HepG2 (cell line): ENCODE measurements around the gene NCBP2. TPM values are rescaled to one million over a fixed set of nuclear protein-coding genes. Genes with fewer than 3 reads are reported as not detected.

ENCODE experiments used
- ATAC-seq: fragments of 200-7000 bp; cut with Tn5 transposase; 3 replicates; pipeline ENCODE4 v1.9.1; 2020; ENCODE audit warnings: mild to moderate bottlenecking, moderate library complexity
- BruUV-seq: library from RNA; stranded (reverse); fragments of 400-500 nt; replicated peaks from 2 replicates; lab custom pipeline; 2021; lab: Mats Ljungman, UMichigan
- CTCF ChIA-PET: fragments of 300-600 bp; formaldehyde crosslinking; extraction: SDS; loops from one replicate; lab custom pipeline; 2021; ENCODE audit warnings: low total read pairs, inconsistent platforms, low intra/inter-chr PET ratio; lab: Yijun Ruan, JAX
- POLR2A ChIA-PET: fragments of 350-600 bp; sonication (Branson Sonifier 250); formaldehyde crosslinking; loops from one replicate; lab custom pipeline; 2020; ENCODE audit warnings: antibody characterized with exemption, inconsistent platforms; lab: Yijun Ruan, JAX
- DNase-seq: peaks from one replicate; pipeline ENCODE4 v3.0.0-alpha.2; 2015; ENCODE audit warnings: low spot score
- FAIRE-seq: peaks from 3 replicates; lab custom pipeline; 2011; peaks lifted over from hg19 to GRCh38; lab: Jason Lieb, UNC
- H2AFZ ChIP-seq: one replicate; pipeline ENCODE4 v1.6.1; 2011; ENCODE audit warnings: low read length, inconsistent platforms
- H3K27ac ChIP-seq: fragments of 300-600 bp; 3 replicates; pipeline ENCODE4 v1.8.0; 2011; ENCODE audit warnings: mixed run types, mild to moderate bottlenecking, mixed read lengths, low read length, inconsistent platforms; ENCODE audit not compliant: insufficient read depth; ENCODE audit errors: extremely low read length
- H3K27me3 ChIP-seq, 2 experiments: fragments of 200-600 bp in 1 of 2; 2 replicates in 1 of 2; 3 replicates in 1 of 2; pipeline versions ENCODE4 v1.6.0 to v1.8.0; 2011; ENCODE audit warnings: low read length in 2 of 2, mild to moderate bottlenecking in 2 of 2, moderate library complexity in 2 of 2, inconsistent platforms in 1 of 2; ENCODE audit not compliant: insufficient read depth in 2 of 2, control insufficient read depth in 1 of 2
- H3K36me3 ChIP-seq, 2 experiments: fragments of 200-600 bp in 1 of 2; replicated peaks in 1 of 2; 2 replicates in 1 of 2; 3 replicates in 1 of 2; pipeline versions ENCODE4 v1.5.1 to v1.8.0; 2011; ENCODE audit warnings: low read length in 2 of 2, inconsistent platforms in 1 of 2; ENCODE audit not compliant: insufficient read depth in 2 of 2, control insufficient read depth in 1 of 2
- H3K4me1 ChIP-seq: 2 replicates; pipeline ENCODE4 v1.5.1; 2012; ENCODE audit warnings: low read length, inconsistent platforms; ENCODE audit not compliant: insufficient read depth
- H3K4me2 ChIP-seq: 2 replicates; pipeline ENCODE4 v1.6.0; 2011; ENCODE audit warnings: low read depth, low read length, inconsistent platforms
- H3K4me3 ChIP-seq, 3 experiments: fragments of 200-600 bp in 1 of 3; sonication (generic), shearing (Covaris generic) in 1 of 3; replicated peaks in 1 of 3; 2 replicates each; pipeline ENCODE4 v1.5.1; 2011 to 2016; ENCODE audit warnings: low read length in 3 of 3, inconsistent platforms in 2 of 3, low read depth in 2 of 3, mild to moderate bottlenecking in 2 of 3, control low read depth in 1 of 3, mixed read lengths in 1 of 3; ENCODE audit not compliant: insufficient read depth in 1 of 3
- H3K79me2 ChIP-seq: one replicate; pipeline ENCODE4 v1.6.1; 2011; ENCODE audit warnings: low read length, inconsistent platforms; ENCODE audit not compliant: insufficient read depth
- H3K9ac ChIP-seq: 2 replicates; pipeline ENCODE4 v1.6.0; 2011; ENCODE audit warnings: mild to moderate bottlenecking, low read depth, low read length, inconsistent platforms; ENCODE audit not compliant: insufficient read depth
- H3K9me3 ChIP-seq: 2 replicates; pipeline ENCODE4 v1.5.1; 2012; ENCODE audit warnings: mild to moderate bottlenecking, low read length
- H4K20me1 ChIP-seq: 2 replicates; pipeline ENCODE4 v1.6.0; 2011; ENCODE audit warnings: inconsistent platforms, mild to moderate bottlenecking, low read length, moderate library complexity; ENCODE audit not compliant: insufficient read depth
- CEBPB ChIP-seq: IDR thresholded peaks from 2 replicates; pipeline ENCODE4 v1.6.1; 2011; ENCODE audit warnings: low read depth, low read length, improper control_type of control experiment, borderline replicate concordance
- ETV5 ChIP-seq: IDR thresholded peaks from 2 replicates; pipeline ENCODE4 v1.6.1; 2018; ENCODE audit warnings: missing biosample characterization, missing genetic modification reagents, inconsistent platforms, borderline replicate concordance
- FOSL2 ChIP-seq: sonication (generic); formaldehyde crosslinking; IDR thresholded peaks from 2 replicates; pipeline ENCODE4 v1.4.0; 2020; ENCODE audit warnings: missing genetic modification reagents
- LCORL ChIP-seq, 2 experiments: fragments of 450-650 bp in 1 of 2; sonication (generic) in 1 of 2; formaldehyde crosslinking in 1 of 2; IDR thresholded peaks; 2 replicates each; pipeline versions ENCODE4 v1.5.0 to v1.6.1; 2017 to 2020; ENCODE audit warnings: antibody characterized with exemption in 1 of 2, missing genetic modification reagents in 1 of 2
- TCF7 ChIP-seq: sonication (generic); IDR thresholded peaks from 2 replicates; pipeline ENCODE4 v1.6.1; 2016; ENCODE audit warnings: antibody characterized with exemption, low read depth
- U2AF1 ChIP-seq: fragments of 200-400 bp; formaldehyde crosslinking; optimal IDR thresholded peaks from 2 replicates; pipeline ENCODE3; 2017; ENCODE audit warnings: mild to moderate bottlenecking, low read depth, low read length
- ZBTB42 ChIP-seq: sonication (generic); formaldehyde crosslinking; IDR thresholded peaks from 2 replicates; pipeline ENCODE4 v1.5.0; 2020; ENCODE audit warnings: mild to moderate bottlenecking, missing genetic modification reagents
- ZNF329 ChIP-seq: sonication (generic); formaldehyde crosslinking; IDR thresholded peaks from 2 replicates; pipeline ENCODE4 v1.9.0; 2021; ENCODE audit warnings: low read depth, mild to moderate bottlenecking, missing genetic modification reagents
- ZNF543 ChIP-seq: sonication (generic); formaldehyde crosslinking; IDR thresholded peaks from 2 replicates; pipeline ENCODE4 v1.4.0; 2020; ENCODE audit warnings: mild to moderate bottlenecking, missing genetic modification reagents
- ZNF569 ChIP-seq: sonication (generic); formaldehyde crosslinking; IDR thresholded peaks from 2 replicates; pipeline ENCODE4 v1.5.0; 2020; ENCODE audit warnings: mild to moderate bottlenecking, missing genetic modification reagents, moderate library complexity, borderline replicate concordance
- ZSCAN21 ChIP-seq: sonication (generic); formaldehyde crosslinking; IDR thresholded peaks from 2 replicates; pipeline ENCODE4 v1.8.0; 2022; ENCODE audit warnings: mild to moderate bottlenecking, missing genetic modification reagents, moderate library complexity, borderline replicate concordance
- WGBS: methylation state at CpG from one replicate; pipeline ENCODE4 v1.1.6; 2017; ENCODE audit warnings: low lambda C conversion rate; 5-methylcytosine and 5-hydroxymethylcytosine counted together
- in situ Hi-C: cut with HindIII; loops from 2 replicates; pipeline ENCODE4 v1.10.0; 2017; ENCODE audit warnings: low pct_unique_long_range_greater_than_20kb; ENCODE audit not compliant: extremely low pct_ligation_motif_present
- intact Hi-C: fragments of 100-400 bp; cut with micrococcal nuclease; formaldehyde crosslinking; loops from one replicate; pipeline ENCODE4 v1.10.0; 2022; ENCODE audit not compliant: unreplicated experiment
- polyA plus RNA-seq, 8 experiments: library from polyadenylated mRNA; depleted of rRNA in 3 of 8; stranded (reverse) in 7 of 8; unstranded in 1 of 8; fragments of >200 nt; fragmentation: Illumina TruSeq in 4 of 8; extraction: Trizol in 4 of 8; gene quantifications; 2 replicates each; pipeline versions ENCODE4 v1.2.1 to v1.2.3, GENCODE V29; 2011 to 2016; ENCODE audit warnings: low read depth in 4 of 8, missing spikeins in 1 of 8, mixed read lengths in 1 of 8; ENCODE audit not compliant: insufficient read depth in 1 of 8
- total RNA-seq, 5 experiments: library from RNA; depleted of rRNA; stranded (reverse); fragments of >200 nt; fragmentation: Illumina TruSeq; extraction: Trizol; gene quantifications; 2 replicates each; pipeline ENCODE4 v1.2.3, GENCODE V29; 2016; ENCODE audit warnings: low read depth in 1 of 5
- TF ChIP-seq, protein P1 (sequence below): sonication (generic); formaldehyde crosslinking; IDR thresholded peaks from 2 replicates; pipeline ENCODE4 v1.4.0; 2020; ENCODE audit warnings: missing genetic modification reagents
- TF ChIP-seq, protein P2 (sequence below): IDR thresholded peaks from 2 replicates; pipeline ENCODE4 v1.6.1; 2012; ENCODE audit warnings: inconsistent platforms

Gene NCBP2
- total and polyA plus RNA-seq, 2 of the 13 experiments (the other 11 are each of a cell fraction or from before 2014, with no cell fraction given) = 58.7 to 95.5 TPM

- in situ Hi-C loops = loop anchor here (5.0 to 25.0 kb wide), 2 partner anchors 53 to 533 kb away; no protein-coding TSS in a partner anchor
- intact Hi-C loops = loop anchor here (10.0 kb wide), 1 partner anchor 205 kb away; no protein-coding TSS in a partner anchor
- no peak for FAIRE-seq
- POLR2A ChIA-PET = interaction anchor here (1.5 kb wide), 1 partner anchor 50 kb away, joined by 3 read pairs; the partner anchor contains the start of gene MELTF
- WGBS = 35% methylated on average over 7 of the region's 10 CpGs
- no peak overlapping the region; the same call in 1 of the 2 replicates for H3K9ac ChIP-seq
- H3K27me3 ChIP-seq = no peaks in the 10 kb centered on the region
- CTCF ChIA-PET = no interaction called here
- H4K20me1 ChIP-seq = no peaks in the 10 kb centered on the region
- peak overlapping the region; percentile 50 for H3K27ac ChIP-seq
- ATAC-seq = peak; percentile 52
- TF ChIP-seq TCF7 = no peak
- TF ChIP-seq ZNF543 (CRISPR knock-in tag) = 0 out of 2 replicates have a peak, but pooled peaks have one; percentile 53
- no peak for TF ChIP-seq ZBTB42 (CRISPR knock-in tag)
- TF ChIP-seq ETV5 (CRISPR knock-in tag) = no peak
- no peak for TF ChIP-seq ZNF569 (CRISPR knock-in tag)
- TF ChIP-seq ZSCAN21 (CRISPR knock-in tag) = no peak
- TF ChIP-seq, protein P1, sequence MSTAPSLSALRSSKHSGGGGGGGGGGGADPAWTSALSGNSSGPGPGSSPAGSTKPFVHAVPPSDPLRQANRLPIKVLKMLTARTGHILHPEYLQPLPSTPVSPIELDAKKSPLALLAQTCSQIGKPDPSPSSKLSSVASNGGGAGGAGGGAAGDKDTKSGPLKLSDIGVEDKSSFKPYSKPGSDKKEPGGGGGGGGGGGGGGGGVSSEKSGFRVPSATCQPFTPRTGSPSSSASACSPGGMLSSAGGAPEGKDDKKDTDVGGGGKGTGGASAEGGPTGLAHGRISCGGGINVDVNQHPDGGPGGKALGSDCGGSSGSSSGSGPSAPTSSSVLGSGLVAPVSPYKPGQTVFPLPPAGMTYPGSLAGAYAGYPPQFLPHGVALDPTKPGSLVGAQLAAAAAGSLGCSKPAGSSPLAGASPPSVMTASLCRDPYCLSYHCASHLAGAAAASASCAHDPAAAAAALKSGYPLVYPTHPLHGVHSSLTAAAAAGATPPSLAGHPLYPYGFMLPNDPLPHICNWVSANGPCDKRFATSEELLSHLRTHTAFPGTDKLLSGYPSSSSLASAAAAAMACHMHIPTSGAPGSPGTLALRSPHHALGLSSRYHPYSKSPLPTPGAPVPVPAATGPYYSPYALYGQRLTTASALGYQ (CRISPR knock-in tag) = no peak
- no peak for TF ChIP-seq ZNF329 (CRISPR knock-in tag)
- TF ChIP-seq U2AF1 = no peak
- TF ChIP-seq, protein P2, sequence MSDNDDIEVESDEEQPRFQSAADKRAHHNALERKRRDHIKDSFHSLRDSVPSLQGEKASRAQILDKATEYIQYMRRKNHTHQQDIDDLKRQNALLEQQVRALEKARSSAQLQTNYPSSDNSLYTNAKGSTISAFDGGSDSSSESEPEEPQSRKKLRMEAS = 0 out of 2 replicates have a peak, but pooled peaks have one; percentile 4
- TF ChIP-seq FOSL2 (CRISPR knock-in tag) = peak; percentile 56; the same call in 1 of the 2 replicates
- peak; percentile 56; the same call in 1 of the 2 replicates for TF ChIP-seq CEBPB
- TF ChIP-seq LCORL (IDR thresholded peaks at IDR 0.05) = no peak
- no peak for TF ChIP-seq LCORL (CRISPR knock-in tag; IDR thresholded peaks at IDR 0.05)
- no peak overlapping the region for H3K4me3 ChIP-seq
- no peaks in the 10 kb centered on the region for H3K79me2 ChIP-seq
- no peak overlapping the region for H2AFZ ChIP-seq
- H3K36me3 ChIP-seq = no peaks in the 10 kb centered on the region
- H3K4me1 ChIP-seq = peaks cover 53% of the 10 kb centered on the region
- no TSS peak for BruUV-seq
- no peak for DNase-seq
- peaks cover 10% of the 10 kb centered on the region; the same call in 1 of the 2 replicates for H3K9me3 ChIP-seq
- H3K4me2 ChIP-seq = no peak overlapping the region
Observed at GRCh38 chr3:196979545-196979944, 37.2 kb upstream of the NCBP2 start.
